Fibroblast of mammary gland (primary cell): ENCODE results near the gene DCAF7.

Source experiments
- DNase-seq: peaks from one replicate; pipeline ENCODE4 v3.0.0-alpha.2; 2010; ENCODE audit warnings: low read depth
- H3K4me3 ChIP-seq: 2 replicates; pipeline ENCODE4 v1.5.1; 2011; ENCODE audit warnings: low read depth, mild to moderate bottlenecking, low read length, moderate library complexity; ENCODE audit not compliant: control insufficient read depth
- CTCF ChIP-seq: conservative IDR thresholded peaks from 2 replicates; pipeline ENCODE4 v1.5.1; 2011; ENCODE audit warnings: low read depth, low read length, inconsistent platforms; ENCODE audit not compliant: control insufficient read depth, insufficient read depth

Gene DCAF7

DNA sequence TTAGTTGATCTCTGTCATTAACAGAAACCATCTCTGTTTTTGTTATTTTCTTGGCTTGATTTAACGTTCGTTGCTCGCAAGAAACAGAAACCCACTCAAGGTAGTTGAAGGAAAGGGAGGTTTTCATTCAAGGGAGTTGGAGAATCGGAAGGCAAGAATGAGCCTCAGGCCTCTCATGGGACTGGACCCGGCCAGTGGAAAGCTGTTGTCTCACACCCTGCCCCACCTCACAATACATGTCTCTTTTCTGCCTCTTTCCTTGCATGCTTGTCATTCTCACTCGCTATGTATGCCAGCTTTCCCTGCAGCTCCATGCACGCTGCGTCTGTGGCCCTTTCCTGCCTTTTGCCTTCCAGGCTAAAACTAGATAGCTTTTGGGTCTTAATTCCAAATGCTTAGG is 18.3 kb downstream of the DCAF7 start:
- DNase-seq, result no peak
- TF ChIP-seq CTCF, result no peak
- H3K4me3 ChIP-seq, result no peak overlapping the region

GRCh38 chr17:63571632-63572310 is 21.5 kb downstream of the DCAF7 start:
- no peak for TF ChIP-seq CTCF
- no peak overlapping the region for H3K4me3 ChIP-seq
- DNase-seq, result peak; percentile 80

- no peak overlapping the region for H3K4me3 ChIP-seq
- DNase-seq, result peak; percentile 10
- TF ChIP-seq CTCF, result peak; percentile 39
Observed at GRCh38 chr17:63573634-63574033, 23.4 kb downstream of the DCAF7 start.

DNA sequence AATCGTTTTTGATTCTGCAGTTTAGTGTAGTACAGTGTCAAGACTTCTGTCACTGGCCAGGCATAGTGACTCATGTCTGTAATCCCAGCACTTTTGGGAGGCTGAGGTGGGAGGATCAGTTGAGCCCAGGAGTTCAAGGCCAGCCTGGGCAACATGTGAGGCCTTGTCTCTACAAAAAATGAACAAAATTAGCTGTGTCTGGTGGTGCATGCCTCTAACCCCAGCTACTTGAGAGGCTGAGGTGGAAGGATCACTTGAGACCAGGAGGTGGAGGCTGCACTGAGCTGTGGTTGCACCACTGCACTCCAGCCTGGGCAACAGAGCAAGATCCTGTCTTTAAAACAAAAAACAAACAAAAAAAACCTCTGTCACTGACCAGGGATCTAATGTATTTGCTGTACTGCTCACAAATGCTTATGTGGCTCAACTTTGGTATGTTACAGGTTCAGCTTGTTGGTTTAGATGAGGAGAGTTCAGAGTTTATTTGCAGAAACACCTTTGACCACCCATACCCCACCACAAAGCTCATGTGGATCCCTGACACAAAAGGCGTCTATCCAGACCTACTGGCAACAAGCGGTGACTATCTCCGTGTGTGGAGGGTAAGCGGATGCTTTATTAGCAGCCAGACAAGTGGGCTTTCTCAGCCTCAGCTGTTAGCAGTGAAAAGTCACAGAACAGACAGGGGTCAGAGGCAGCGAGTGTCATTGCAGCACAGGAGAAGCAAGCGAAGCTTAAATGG is 27.9 kb downstream of the DCAF7 start:
- no peak for DNase-seq
- no peak for TF ChIP-seq CTCF
- H3K4me3 ChIP-seq, result no peak overlapping the region

DNA sequence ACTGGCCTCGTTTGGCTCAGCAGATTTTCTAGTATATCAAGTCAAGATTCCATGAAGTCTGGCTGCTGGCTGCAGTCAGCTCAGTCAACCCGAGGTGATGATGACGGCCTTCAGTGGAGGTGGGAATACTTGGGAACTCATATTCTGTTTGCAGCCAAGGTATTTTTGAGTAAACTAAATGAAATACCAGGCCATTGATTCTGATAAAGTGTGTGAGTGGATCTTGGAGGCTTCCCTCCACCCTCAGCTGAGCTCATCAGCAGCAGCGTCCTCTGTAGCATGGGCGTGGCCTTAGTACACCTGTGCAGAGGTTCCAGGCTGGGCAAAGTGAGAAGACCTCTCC is 28.5 kb downstream of the DCAF7 start:
- no peak overlapping the region for H3K4me3 ChIP-seq
- DNase-seq, result no peak
- no peak for TF ChIP-seq CTCF

DNA sequence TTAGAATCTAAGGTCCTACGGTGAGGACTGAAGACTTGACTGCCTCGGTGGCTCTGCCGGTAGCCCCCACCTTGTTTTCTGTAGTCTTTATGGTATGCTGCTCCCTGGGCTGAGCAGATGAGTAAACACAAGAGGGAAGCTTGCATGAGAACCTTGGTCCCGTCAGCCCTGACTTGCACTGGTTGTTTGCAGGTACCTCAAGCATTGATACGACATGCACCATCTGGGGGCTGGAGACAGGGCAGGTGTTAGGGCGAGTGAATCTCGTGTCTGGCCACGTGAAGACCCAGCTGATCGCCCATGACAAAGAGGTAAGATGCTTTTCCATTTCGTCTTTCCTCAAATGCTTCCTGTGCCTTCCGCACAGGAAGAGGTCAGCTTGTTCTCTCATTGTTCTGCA is 29.4 kb downstream of the DCAF7 start:
- no peak for DNase-seq
- no peak overlapping the region for H3K4me3 ChIP-seq
- no peak for TF ChIP-seq CTCF
